ENCODE results near the gene TMEM163. TPM values are rescaled to one million over a fixed set of nuclear protein-coding genes. Genes with fewer than 3 reads are reported as not detected.
A peak's percentile ranks its signal among the peaks of the same experiment; 100 is the strongest.

The TMEM163 gene
- total RNA-seq, 2 donors from 2014 or later, result 0.24 TPM; not detected in 1

- H3K4me1 ChIP-seq (ENCODE audit: control insufficient read depth, insufficient read depth, low read length), result no peaks in the 10 kb centered on the region
- H3K4me3 Mint-ChIP-seq, result no peak overlapping the region
- no peak for TF ChIP-seq CTCF (conservative IDR thresholded peaks at IDR 0.05)
- H3K9me3 ChIP-seq (ENCODE audit: control insufficient read depth, low read length), result no peaks in the 10 kb centered on the region
- peaks cover 41% of the 10 kb centered on the region for H3K27me3 Mint-ChIP-seq (ENCODE audit: insufficient read depth)
- H3K27ac Mint-ChIP-seq, result no peak overlapping the region
- no peak overlapping the region for H3K9ac ChIP-seq (ENCODE audit: extremely low read depth, low read length, poor library complexity, severe bottlenecking)
- whole genome bisulfite sequencing, 2 experiments (ENCODE audit: insufficient coverage in 1 of 2, insufficient read length in 1 of 2), result 92 to 94% methylated on average over 2 to 3 of the region's 3 CpGs
- peaks cover 57% of the 10 kb centered on the region for H3K27me3 ChIP-seq (ENCODE audit: control insufficient read depth, insufficient read depth, low read length, poor library complexity, severe bottlenecking)
- H3K36me3 Mint-ChIP-seq (ENCODE audit: low read depth), result no peaks in the 10 kb centered on the region
- no peaks in the 10 kb centered on the region for H3K9me3 Mint-ChIP-seq
- peaks cover 3% of the 10 kb centered on the region for H3K4me1 Mint-ChIP-seq
- H3K27ac ChIP-seq (ENCODE audit: low read depth, low read length), result no peak overlapping the region
- H3K4me3 ChIP-seq (ENCODE audit: low read length), result no peak overlapping the region
- no peak for DNase-seq
- no peaks in the 10 kb centered on the region for H3K36me3 ChIP-seq (ENCODE audit: control insufficient read depth, insufficient read depth, low read length)
Measured at GRCh38 chr2:134675314-134675713, 43.5 kb downstream of the TMEM163 start.

- Mint-ChIP-seq H3K9me3 (no peaks in the 10 kb centered on the region), H3K27me3 (ENCODE audit: insufficient read depth) (peaks cover 46% of the 10 kb centered on the region), H3K4me3 (no peak overlapping the region), H3K36me3 (ENCODE audit: low read depth) (no peaks in the 10 kb centered on the region), H3K4me1 (peaks cover 3% of the 10 kb centered on the region), H3K27ac (no peak overlapping the region)
- 88 to 90% methylated on average over 3 to 4 of the region's 4 CpGs for WGBS, 2 experiments (ENCODE audit: insufficient coverage in 1 of 2, insufficient read length in 1 of 2)
- DNase-seq, result no peak
- TF ChIP-seq CTCF (conservative IDR thresholded peaks at IDR 0.05), result no peak
- Histone ChIP-seq H3K9me3 (ENCODE audit: control insufficient read depth, low read length) (no peaks in the 10 kb centered on the region), H3K36me3 (ENCODE audit: control insufficient read depth, insufficient read depth, low read length) (no peaks in the 10 kb centered on the region), H3K4me3 (ENCODE audit: low read length) (no peak overlapping the region), H3K27ac (ENCODE audit: low read depth, low read length) (no peak overlapping the region), H3K4me1 (ENCODE audit: control insufficient read depth, insufficient read depth, low read length) (no peaks in the 10 kb centered on the region), H3K9ac (ENCODE audit: extremely low read depth, low read length, poor library complexity, severe bottlenecking) (no peak overlapping the region), H3K27me3 (ENCODE audit: control insufficient read depth, insufficient read depth, low read length, poor library complexity, severe bottlenecking) (peaks cover 64% of the 10 kb centered on the region)
Measured at GRCh38 chr2:134674687-134675086, 44.1 kb downstream of the TMEM163 start.

- H3K4me1 ChIP-seq (ENCODE audit: control insufficient read depth, insufficient read depth, low read length), result no peaks in the 10 kb centered on the region
- no peak overlapping the region for H3K4me3 ChIP-seq (ENCODE audit: low read length)
- Mint-ChIP-seq H3K9me3 (no peaks in the 10 kb centered on the region), H3K36me3 (ENCODE audit: low read depth) (no peaks in the 10 kb centered on the region), H3K27ac (no peak overlapping the region), H3K27me3 (ENCODE audit: insufficient read depth) (peaks cover 71% of the 10 kb centered on the region), H3K4me1 (no peaks in the 10 kb centered on the region), H3K4me3 (no peak overlapping the region)
- H3K27me3 ChIP-seq (ENCODE audit: control insufficient read depth, insufficient read depth, low read length, poor library complexity, severe bottlenecking), result peaks cover 81% of the 10 kb centered on the region
- DNase-seq, result peak; percentile 65
- no peak for TF ChIP-seq CTCF (conservative IDR thresholded peaks at IDR 0.05)
- H3K9me3 ChIP-seq (ENCODE audit: control insufficient read depth, low read length), result no peaks in the 10 kb centered on the region
- 0% methylated on average over 1 of the region's 1 CpG; no CpG with 5 or more reads in 1 of the 2 experiments for WGBS, 2 experiments (ENCODE audit: insufficient coverage in 1 of 2, insufficient read length in 1 of 2)
- H3K9ac ChIP-seq (ENCODE audit: extremely low read depth, low read length, poor library complexity, severe bottlenecking), result no peak overlapping the region
- H3K36me3 ChIP-seq (ENCODE audit: control insufficient read depth, insufficient read depth, low read length), result no peaks in the 10 kb centered on the region
- H3K27ac ChIP-seq (ENCODE audit: low read depth, low read length), result no peak overlapping the region
Measured at GRCh38 chr2:134671513-134671912, 47.3 kb downstream of the TMEM163 start.
